Neural cell (in vitro differentiated cells): ENCODE measurements around the gene IMMP2L. TPM values are rescaled to one million over a fixed set of nuclear protein-coding genes. Genes with fewer than 3 reads are reported as not detected.

ENCODE experiments used
- H2AFZ ChIP-seq: fragments of 200-600, 300-800 bp; sonication (generic), shearing (Covaris generic); 2 replicates; pipeline ENCODE4 v1.6.0; 2014; ENCODE audit warnings: low read depth, mild to moderate bottlenecking, antibody characterized with exemption, low read length, moderate library complexity
- H3F3A ChIP-seq: fragments of 200-600 bp; shearing (Covaris generic); 2 replicates; pipeline ENCODE4 v1.6.1; 2016; ENCODE audit warnings: mild to moderate bottlenecking, moderate library complexity, mixed read lengths, antibody characterized with exemption, low read length; ENCODE audit not compliant: insufficient read depth, poor library complexity, severe bottlenecking
- H3K27ac ChIP-seq: fragments of 200-600, 300-800 bp; sonication (generic), shearing (Covaris generic); 2 replicates; pipeline ENCODE4 v1.5.1; 2014; ENCODE audit warnings: mild to moderate bottlenecking, low read length, moderate library complexity
- H3K27me3 ChIP-seq: fragments of 300-800, 200-600 bp; sonication (generic), shearing (Covaris generic); 2 replicates; pipeline ENCODE4 v1.6.0; 2014; ENCODE audit warnings: mild to moderate bottlenecking, low read depth, low read length, moderate library complexity; ENCODE audit not compliant: insufficient read depth
- H3K36me3 ChIP-seq: fragments of 300-800, 200-600 bp; sonication (generic), shearing (Covaris generic); 2 replicates; pipeline ENCODE4 v1.5.1; 2014; ENCODE audit warnings: mild to moderate bottlenecking, antibody characterized with exemption, low read length, moderate library complexity; ENCODE audit not compliant: insufficient read depth
- H3K4me2 ChIP-seq: fragments of 300-800, 200-600 bp; sonication (generic), shearing (Covaris generic); 2 replicates; pipeline ENCODE4 v1.6.0; 2014; ENCODE audit warnings: mild to moderate bottlenecking, low read length
- H3K4me3 ChIP-seq: fragments of 300-800, 200-600 bp; sonication (generic), shearing (Covaris generic); 2 replicates; pipeline ENCODE4 v1.5.1; 2014; ENCODE audit warnings: mild to moderate bottlenecking, low read length, moderate library complexity
- H3K79me2 ChIP-seq: fragments of 200-600 bp; shearing (Covaris generic); replicated peaks from 2 replicates; pipeline ENCODE4 v1.6.0; 2014; ENCODE audit warnings: mild to moderate bottlenecking, low read length, moderate library complexity; ENCODE audit not compliant: insufficient read depth
- H3K9ac ChIP-seq: fragments of 300-800, 200-600 bp; sonication (generic), shearing (Covaris generic); 2 replicates; pipeline ENCODE4 v1.6.1; 2016; ENCODE audit warnings: mild to moderate bottlenecking, low read length, mixed read lengths
- H3K9me2 ChIP-seq: fragments of 200-600 bp; shearing (Covaris generic); 2 replicates; pipeline ENCODE4 v1.6.1; 2016; ENCODE audit warnings: mild to moderate bottlenecking, low read length, mixed read lengths; ENCODE audit not compliant: insufficient read depth
- H3K9me3 ChIP-seq: fragments of 200-600, 300-800 bp; sonication (generic), shearing (Covaris generic); 2 replicates; pipeline ENCODE4 v1.6.1; 2016; ENCODE audit warnings: mild to moderate bottlenecking, mixed run types, low read length, moderate library complexity, mixed read lengths
- H4K20me1 ChIP-seq: fragments of 200-600 bp; shearing (Covaris generic); 2 replicates; pipeline ENCODE4 v1.6.1; 2016; ENCODE audit warnings: mild to moderate bottlenecking, mixed run types; ENCODE audit not compliant: insufficient read depth
- CTCF ChIP-seq: fragments of 450-650 bp; IDR thresholded peaks from 2 replicates; pipeline ENCODE4 v1.5.1; 2014; ENCODE audit warnings: antibody characterized with exemption, mild to moderate bottlenecking, moderate library complexity; ENCODE audit not compliant: poor library complexity, severe bottlenecking
- EP300 ChIP-seq: fragments of 450-650 bp; conservative IDR thresholded peaks from 2 replicates; pipeline ENCODE4 v1.6.1; 2014; ENCODE audit warnings: antibody characterized with exemption, mild to moderate bottlenecking, moderate library complexity; ENCODE audit not compliant: poor library complexity, severe bottlenecking
- EZH2 ChIP-seq: fragments of 200-600, 300-800 bp; shearing (Covaris generic), sonication (generic); IDR thresholded peaks from 2 replicates; pipeline ENCODE4 v1.6.1; 2014; ENCODE audit warnings: antibody characterized with exemption, low read length, borderline replicate concordance, mild to moderate bottlenecking; ENCODE audit not compliant: insufficient read depth, poor library complexity, severe bottlenecking
- MXI1 ChIP-seq: fragments of 450-650 bp; conservative IDR thresholded peaks from 2 replicates; pipeline ENCODE4 v1.6.1; 2014; ENCODE audit warnings: antibody characterized with exemption, mild to moderate bottlenecking; ENCODE audit not compliant: poor library complexity, severe bottlenecking
- POLR2AphosphoS5 ChIP-seq: IDR thresholded peaks from 2 replicates; pipeline ENCODE4 v1.6.1; 2012
- RAD21 ChIP-seq: fragments of 450-650 bp; conservative IDR thresholded peaks from 2 replicates; pipeline ENCODE4 v1.6.1; 2014; ENCODE audit warnings: antibody characterized with exemption, mild to moderate bottlenecking, moderate library complexity
- REST ChIP-seq: IDR thresholded peaks from 2 replicates; pipeline ENCODE4 v1.6.1; 2012; ENCODE audit warnings: borderline replicate concordance
- SMC3 ChIP-seq: fragments of 450-650 bp; conservative IDR thresholded peaks from 2 replicates; pipeline ENCODE4 v1.6.1; 2014; ENCODE audit warnings: antibody characterized with exemption, mild to moderate bottlenecking, moderate library complexity; ENCODE audit not compliant: poor library complexity
- TAF1 ChIP-seq: IDR thresholded peaks from 2 replicates; pipeline ENCODE4 v1.6.1; 2012; ENCODE audit warnings: low read depth
- polyA plus RNA-seq: library from polyadenylated mRNA; depleted of rRNA; stranded (reverse); fragments of >200 nt; gene quantifications from 2 replicates; pipeline ENCODE4 v1.2.3, GENCODE V29; 2014

IMMP2L gene
- polyA plus RNA-seq, 1 donor from 2014 or later: 9.7 TPM

GRCh38 chr7:111086532-111086931, 475.8 kb downstream of the IMMP2L start:
- Histone ChIP-seq H3K79me2 (peaks cover 5% of the 10 kb centered on the region), H3K9ac (no peak overlapping the region), H3K36me3 (no peaks in the 10 kb centered on the region), H3K4me2 (no peak overlapping the region), H2AFZ (no peak overlapping the region), H3K9me2 (no peaks in the 10 kb centered on the region), H3K27ac (no peak overlapping the region), H3K9me3 (no peaks in the 10 kb centered on the region), H3F3A (no peaks in the 10 kb centered on the region), H3K4me3 (no peak overlapping the region), H4K20me1 (no peaks in the 10 kb centered on the region), H3K27me3 (no peaks in the 10 kb centered on the region)
- TF ChIP-seq TAF1: no peak
- TF ChIP-seq RAD21: no peak
- TF ChIP-seq EZH2: no peak
- TF ChIP-seq MXI1: no peak
- no peak for TF ChIP-seq CTCF
- TF ChIP-seq POLR2AphosphoS5: no peak
- no peak for TF ChIP-seq REST
- TF ChIP-seq EP300: no peak
- TF ChIP-seq SMC3: no peak

DNA sequence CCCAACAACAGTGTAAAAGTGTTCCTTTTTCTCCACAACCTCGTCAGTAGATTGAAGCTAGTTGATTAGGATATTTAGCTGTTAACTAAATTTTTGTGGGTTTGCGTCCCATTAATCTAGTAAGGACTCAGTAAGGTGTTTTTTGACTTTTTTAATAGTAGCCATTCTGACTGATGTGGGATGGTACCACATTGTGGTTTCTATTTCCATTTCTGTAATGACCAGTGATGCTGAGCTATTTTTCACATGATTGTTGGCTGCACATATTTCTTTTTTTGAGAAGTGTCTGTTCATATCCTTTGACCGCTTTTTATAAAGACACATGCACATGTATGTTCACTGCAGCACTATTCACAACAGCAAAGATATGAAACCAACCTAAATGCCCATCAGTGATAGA, 476.9 kb downstream of the IMMP2L start:
- H3K27ac ChIP-seq: no peak overlapping the region
- no peak overlapping the region for H2AFZ ChIP-seq
- H3K36me3 ChIP-seq: no peaks in the 10 kb centered on the region
- no peak overlapping the region for H3K4me2 ChIP-seq
- no peaks in the 10 kb centered on the region for H3F3A ChIP-seq
- no peaks in the 10 kb centered on the region for H4K20me1 ChIP-seq
- H3K9me3 ChIP-seq: no peaks in the 10 kb centered on the region
- H3K4me3 ChIP-seq: no peak overlapping the region
- no peaks in the 10 kb centered on the region for H3K79me2 ChIP-seq
- H3K27me3 ChIP-seq: no peaks in the 10 kb centered on the region
- TF ChIP-seq CTCF: no peak
- TF ChIP-seq EZH2: no peak
- no peak for TF ChIP-seq RAD21
- TF ChIP-seq POLR2AphosphoS5: no peak
- no peak for TF ChIP-seq TAF1
- TF ChIP-seq REST: no peak
- no peak for TF ChIP-seq EP300
- no peak for TF ChIP-seq MXI1
- TF ChIP-seq SMC3: no peak
- no peaks in the 10 kb centered on the region for H3K9me2 ChIP-seq
- H3K9ac ChIP-seq: no peak overlapping the region
